PFSK-1 (cell line): Measurements from ENCODE around the gene MAP6D1.

Source experiments
- POLR2AphosphoS5 ChIP-seq: IDR thresholded peaks from 2 replicates; pipeline ENCODE4 v1.6.1; 2012; ENCODE audit warnings: low read depth, mild to moderate bottlenecking, control low read depth, low read length, moderate library complexity
- TAF1 ChIP-seq: IDR thresholded peaks from 2 replicates; pipeline ENCODE4 v1.6.1; 2012; ENCODE audit warnings: low read length, control low read depth, borderline replicate concordance; ENCODE audit not compliant: insufficient read depth

- TF ChIP-seq TAF1 (no peak), POLR2AphosphoS5 (no peak)
Measured at GRCh38 chr3:183825456-183826161, at the start of gene MAP6D1.
